ENCODE results near the gene LANCL2. TPM values are rescaled to one million over a fixed set of nuclear protein-coding genes. Genes with fewer than 3 reads are reported as not detected.

The LANCL2 gene
- total RNA-seq, 1 donor from 2014 or later, result 21.5 TPM

GRCh38 chr7:55335151-55335550, 30.0 kb upstream of the LANCL2 start:
- no peak for TF ChIP-seq CTCF (IDR thresholded peaks at IDR 0.05)
- no peak for ATAC-seq (ENCODE audit: low read depth)

GRCh38 chr7:55335786-55336185, 29.4 kb upstream of the LANCL2 start:
- ATAC-seq (ENCODE audit: low read depth) (no peak), DNase-seq (no peak)
- Mint-ChIP-seq H3K36me3 (ENCODE audit: low read depth) (no peaks in the 10 kb centered on the region), H3K27ac (no peak overlapping the region), H3K4me1 (no peaks in the 10 kb centered on the region), H3K27me3 (peaks cover 9% of the 10 kb centered on the region), H3K9me3 (no peaks in the 10 kb centered on the region), H3K4me3 (no peak overlapping the region)
- intact Hi-C loops (cut with micrococcal nuclease), result no loop called here
- TF ChIP-seq CTCF (IDR thresholded peaks at IDR 0.05), result no peak
- POLR2A ChIA-PET, result no interaction called here
- CTCF ChIA-PET, result no interaction called here

More at GRCh38 chr7:55335151-55335550, 30.0 kb upstream of the LANCL2 start:
- Mint-ChIP-seq H3K27ac (no peak overlapping the region), H3K4me3 (no peak overlapping the region), H3K9me3 (no peaks in the 10 kb centered on the region), H3K27me3 (peaks cover 9% of the 10 kb centered on the region), H3K36me3 (ENCODE audit: low read depth) (no peaks in the 10 kb centered on the region), H3K4me1 (no peaks in the 10 kb centered on the region)
- intact Hi-C loops (cut with micrococcal nuclease), result no loop called here
- CTCF ChIA-PET, result no interaction called here
- no peak for DNase-seq
- POLR2A ChIA-PET, result no interaction called here

- Mint-ChIP-seq H3K27ac (no peak overlapping the region), H3K9me3 (no peaks in the 10 kb centered on the region), H3K27me3 (peaks cover 9% of the 10 kb centered on the region), H3K36me3 (ENCODE audit: low read depth) (no peaks in the 10 kb centered on the region), H3K4me1 (no peaks in the 10 kb centered on the region), H3K4me3 (no peak overlapping the region)
- ATAC-seq (ENCODE audit: low read depth) (no peak), DNase-seq (no peak)
- intact Hi-C loops (cut with micrococcal nuclease), result no loop called here
- no peak for TF ChIP-seq CTCF (IDR thresholded peaks at IDR 0.05)
- ChIA-PET CTCF (no interaction called here), POLR2A (no interaction called here)
Observed at GRCh38 chr7:55336540-55336939, 28.6 kb upstream of the LANCL2 start.

GRCh38 chr7:55339033-55340000, 25.8 kb upstream of the LANCL2 start:
- peaks cover 11% of the 10 kb centered on the region for H3K27me3 Mint-ChIP-seq
- TF ChIP-seq CTCF (IDR thresholded peaks at IDR 0.05), result no peak
- POLR2A ChIA-PET, result no interaction called here
- intact Hi-C loops (cut with micrococcal nuclease), result no loop called here
- no peaks in the 10 kb centered on the region for H3K9me3 Mint-ChIP-seq
- ATAC-seq (ENCODE audit: low read depth) (no peak), DNase-seq (no peak)
- CTCF ChIA-PET, result no interaction called here
- no peaks in the 10 kb centered on the region for H3K36me3 Mint-ChIP-seq (ENCODE audit: low read depth)
- no peak overlapping the region for H3K4me3 Mint-ChIP-seq
- no peak overlapping the region for H3K27ac Mint-ChIP-seq
- H3K4me1 Mint-ChIP-seq, result no peaks in the 10 kb centered on the region

GRCh38 chr7:55342216-55342871, 22.8 kb upstream of the LANCL2 start:
- CTCF ChIA-PET, result no interaction called here
- TF ChIP-seq CTCF (IDR thresholded peaks at IDR 0.05), result no peak
- no peaks in the 10 kb centered on the region for H3K4me1 Mint-ChIP-seq
- POLR2A ChIA-PET, result no interaction called here
- intact Hi-C loops (cut with micrococcal nuclease), result no loop called here
- no peak overlapping the region for H3K4me3 Mint-ChIP-seq
- H3K36me3 Mint-ChIP-seq (ENCODE audit: low read depth), result no peaks in the 10 kb centered on the region
- DNase-seq (no peak), ATAC-seq (ENCODE audit: low read depth) (no peak)
- H3K27ac Mint-ChIP-seq, result no peak overlapping the region
- H3K27me3 Mint-ChIP-seq, result peaks cover 10% of the 10 kb centered on the region
- H3K9me3 Mint-ChIP-seq, result no peaks in the 10 kb centered on the region

Data from activated B cell treated with CpG ODN at 0.5 μM for 24 hours (primary cell).